ENCODE results near the gene RASGRF1.

The RASGRF1 gene

DNA sequence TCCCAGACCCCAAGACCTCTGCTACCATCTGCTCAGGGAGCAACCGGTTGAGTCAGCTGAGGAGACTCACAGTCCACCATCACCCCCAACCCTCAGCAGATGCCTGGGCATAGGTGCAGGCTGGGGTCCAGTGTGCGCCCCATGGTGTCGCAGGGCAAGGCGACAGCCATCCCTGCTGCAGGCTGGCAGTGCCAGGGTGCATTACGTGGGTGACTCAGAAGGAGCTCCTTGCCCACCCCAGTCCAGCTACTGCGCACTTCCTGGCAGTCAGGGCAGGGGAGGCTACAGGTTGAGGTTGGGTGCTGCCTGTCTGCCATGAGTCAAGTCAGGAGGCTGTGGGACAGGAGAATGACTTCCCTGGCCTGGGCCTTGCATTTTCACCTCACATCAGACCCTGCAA is 33.5 kb downstream of the RASGRF1 start:
- no peak for TF ChIP-seq ZFX (IDR thresholded peaks at IDR 0.05)
- TF ChIP-seq, protein P1, sequence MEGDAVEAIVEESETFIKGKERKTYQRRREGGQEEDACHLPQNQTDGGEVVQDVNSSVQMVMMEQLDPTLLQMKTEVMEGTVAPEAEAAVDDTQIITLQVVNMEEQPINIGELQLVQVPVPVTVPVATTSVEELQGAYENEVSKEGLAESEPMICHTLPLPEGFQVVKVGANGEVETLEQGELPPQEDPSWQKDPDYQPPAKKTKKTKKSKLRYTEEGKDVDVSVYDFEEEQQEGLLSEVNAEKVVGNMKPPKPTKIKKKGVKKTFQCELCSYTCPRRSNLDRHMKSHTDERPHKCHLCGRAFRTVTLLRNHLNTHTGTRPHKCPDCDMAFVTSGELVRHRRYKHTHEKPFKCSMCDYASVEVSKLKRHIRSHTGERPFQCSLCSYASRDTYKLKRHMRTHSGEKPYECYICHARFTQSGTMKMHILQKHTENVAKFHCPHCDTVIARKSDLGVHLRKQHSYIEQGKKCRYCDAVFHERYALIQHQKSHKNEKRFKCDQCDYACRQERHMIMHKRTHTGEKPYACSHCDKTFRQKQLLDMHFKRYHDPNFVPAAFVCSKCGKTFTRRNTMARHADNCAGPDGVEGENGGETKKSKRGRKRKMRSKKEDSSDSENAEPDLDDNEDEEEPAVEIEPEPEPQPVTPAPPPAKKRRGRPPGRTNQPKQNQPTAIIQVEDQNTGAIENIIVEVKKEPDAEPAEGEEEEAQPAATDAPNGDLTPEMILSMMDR (conservative IDR thresholded peaks at IDR 0.05), result no peak
- H3K27ac ChIP-seq, result no peak overlapping the region

DNA sequence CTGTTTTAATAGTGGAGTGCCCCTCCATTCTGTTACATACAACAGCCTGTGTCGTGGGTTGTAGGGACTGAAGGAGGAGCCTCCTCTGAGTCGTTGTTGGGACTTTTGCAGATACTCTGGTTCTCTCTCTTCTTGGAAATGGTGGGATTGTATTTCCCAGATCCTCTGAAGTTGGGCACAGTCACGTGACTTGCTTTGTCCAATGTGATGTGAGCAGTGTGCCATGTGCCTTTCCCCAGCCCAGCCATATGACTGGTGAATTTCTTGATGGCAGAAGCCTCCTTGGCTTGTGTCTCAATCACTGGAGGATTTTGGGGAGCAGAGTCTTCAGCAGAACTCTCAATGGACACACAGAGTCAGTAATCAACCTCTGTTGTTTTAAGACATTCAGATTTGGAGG is 36.2 kb downstream of the RASGRF1 start:
- TF ChIP-seq ZFX (IDR thresholded peaks at IDR 0.05), result no peak
- TF ChIP-seq, protein P1 (conservative IDR thresholded peaks at IDR 0.05), result no peak
- H3K27ac ChIP-seq, result no peak overlapping the region

DNA sequence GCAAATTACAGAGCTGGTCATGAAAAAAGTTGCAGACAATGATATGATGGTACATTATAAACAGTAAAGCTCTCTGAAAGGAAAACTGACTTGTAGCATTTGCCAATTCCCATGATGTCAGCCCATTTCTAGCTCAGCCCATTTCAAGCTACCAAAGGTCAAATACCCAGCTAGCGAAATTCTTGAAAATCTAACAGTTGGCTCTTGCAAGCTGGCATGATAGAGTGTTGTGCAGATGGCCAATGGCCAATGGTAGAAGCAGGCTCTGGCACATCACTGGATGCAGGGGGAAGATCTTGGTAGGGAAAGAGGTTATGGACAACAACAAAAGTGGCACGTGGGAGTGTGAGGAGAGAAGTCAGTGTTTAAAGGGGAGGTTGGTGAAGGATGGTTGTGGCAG is 36.7 kb downstream of the RASGRF1 start:
- TF ChIP-seq, protein P1 (conservative IDR thresholded peaks at IDR 0.05), result no peak
- TF ChIP-seq ZFX (IDR thresholded peaks at IDR 0.05), result no peak
- no peak overlapping the region for H3K27ac ChIP-seq

DNA sequence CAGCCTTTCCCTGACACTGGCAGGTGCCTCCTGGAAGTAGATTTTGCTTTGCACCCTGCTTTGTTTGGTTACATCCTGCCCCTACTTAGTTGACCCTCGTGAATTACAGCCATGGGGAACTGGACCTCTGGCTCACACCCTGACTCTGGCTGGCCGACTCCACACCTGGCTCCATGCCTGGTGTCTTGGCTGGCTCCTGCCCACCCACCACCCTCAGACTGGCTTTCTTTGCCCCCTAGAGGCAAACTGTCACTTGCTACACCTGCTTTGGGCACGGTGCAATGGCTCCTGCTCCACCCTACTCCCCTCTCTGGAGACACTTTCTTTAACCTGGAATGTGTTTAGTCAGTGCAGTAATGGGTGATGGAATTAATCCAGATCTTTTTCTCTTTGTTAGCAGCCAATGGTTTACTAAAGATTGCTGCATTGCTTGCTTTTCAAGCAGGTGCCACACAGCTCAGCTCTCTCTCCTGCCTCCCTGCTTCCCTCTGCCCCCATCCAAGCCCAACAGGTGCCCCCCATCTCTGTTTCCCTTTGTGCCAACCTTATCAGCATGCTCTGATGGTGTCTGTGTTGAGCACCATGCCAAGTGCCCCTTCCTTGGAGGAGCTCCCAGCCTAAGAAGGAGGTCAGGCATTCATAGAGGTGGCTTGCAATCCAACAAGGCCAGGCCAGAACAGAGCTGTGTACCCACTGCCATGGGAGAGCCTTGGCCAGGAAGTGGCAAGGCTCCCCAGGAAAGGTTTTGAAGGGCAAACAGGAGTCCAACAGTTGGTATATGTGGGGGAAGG is 38.4 kb downstream of the RASGRF1 start:
- H3K27ac ChIP-seq, result no peak overlapping the region
- no peak for TF ChIP-seq ZFX (IDR thresholded peaks at IDR 0.05)
- TF ChIP-seq, protein P1 (conservative IDR thresholded peaks at IDR 0.05), result no peak

DNA sequence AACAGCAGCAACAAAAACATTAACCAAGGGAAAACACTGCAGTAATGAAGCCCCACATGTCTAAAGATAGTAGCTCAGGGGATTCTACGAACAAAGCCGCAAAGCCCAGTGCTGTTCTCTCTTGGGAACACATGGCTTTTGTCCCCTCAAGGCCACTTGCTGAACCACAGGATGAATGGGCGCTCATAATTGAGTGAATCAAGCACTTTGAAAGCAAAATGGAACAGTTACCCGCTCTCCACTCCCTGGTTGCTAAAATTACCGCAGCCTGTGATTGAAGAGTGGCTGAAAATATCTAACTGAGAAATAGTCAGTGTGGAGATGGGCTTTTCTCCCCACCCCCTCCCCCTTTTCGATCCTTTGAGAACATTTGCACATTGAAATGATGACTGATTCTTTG is 39.6 kb downstream of the RASGRF1 start:
- TF ChIP-seq ZFX (IDR thresholded peaks at IDR 0.05), result no peak
- TF ChIP-seq, protein P1 (conservative IDR thresholded peaks at IDR 0.05), result no peak
- H3K27ac ChIP-seq, result no peak overlapping the region

DNA sequence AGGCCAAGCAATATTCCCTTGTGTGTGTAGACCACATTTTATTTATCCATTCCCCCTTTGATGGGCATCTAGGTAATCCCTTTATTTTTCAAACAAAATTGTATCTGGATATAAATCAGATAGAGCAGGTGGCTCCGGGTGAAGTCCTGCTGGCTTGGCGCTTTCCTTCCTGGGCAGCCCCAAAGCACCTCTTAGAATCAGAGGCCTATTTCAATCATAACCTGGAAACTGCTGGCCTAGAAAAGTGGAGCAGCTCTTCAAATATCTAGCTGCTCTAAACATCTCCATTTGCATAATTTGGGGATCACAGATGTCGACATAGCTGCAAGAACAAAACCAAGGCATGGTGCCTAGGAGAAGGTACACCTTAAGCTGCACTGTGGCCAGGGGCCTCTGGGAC is 40.2 kb downstream of the RASGRF1 start:
- no peak overlapping the region for H3K27ac ChIP-seq
- TF ChIP-seq ZFX (IDR thresholded peaks at IDR 0.05), result no peak
- TF ChIP-seq, protein P1 (conservative IDR thresholded peaks at IDR 0.05), result no peak

DNA sequence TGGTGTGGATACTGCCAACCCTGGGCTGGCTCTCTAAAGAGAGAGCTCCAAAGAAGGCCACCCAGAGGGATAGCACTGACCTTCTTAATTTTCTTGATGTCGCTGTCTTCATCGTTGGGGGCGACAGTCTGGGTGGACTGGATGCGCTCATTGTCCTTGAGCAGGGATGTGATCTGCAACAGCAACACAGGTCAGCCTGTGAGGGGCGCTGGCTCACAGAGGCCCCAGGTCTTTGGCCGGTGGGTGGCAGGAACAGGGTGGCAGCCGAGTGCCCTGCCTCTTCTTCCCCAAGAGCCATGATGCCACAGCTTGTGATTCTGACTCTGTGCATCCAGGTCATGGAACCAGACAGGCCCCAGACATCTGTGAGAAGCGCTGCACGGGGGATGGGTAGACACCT is 41.2 kb downstream of the RASGRF1 start:
- TF ChIP-seq, protein P1 (conservative IDR thresholded peaks at IDR 0.05), result no peak
- no peak for TF ChIP-seq ZFX (IDR thresholded peaks at IDR 0.05)

More for the DNA sequence above, 41.2 kb downstream of the RASGRF1 start:
- no peak overlapping the region for H3K27ac ChIP-seq

Data from C4-2B (cell line).